HepG2 (cell line): Measurements from ENCODE around the gene SLC12A5. TPM values are rescaled to one million over a fixed set of nuclear protein-coding genes. Genes with fewer than 3 reads are reported as not detected.

Source experiments
- FOXK1 ChIP-seq: sonication (generic); formaldehyde crosslinking; IDR thresholded peaks from 2 replicates; pipeline ENCODE4 v1.4.0; 2020; ENCODE audit warnings: low read depth, missing genetic modification reagents, borderline replicate concordance
- HNF1A ChIP-seq, 2 experiments: sonication (generic) in 1 of 2; formaldehyde crosslinking in 1 of 2; IDR thresholded peaks; 2 replicates each; pipeline versions ENCODE4 v1.4.0 to v1.6.1; 2016 to 2020; ENCODE audit warnings: borderline replicate concordance in 1 of 2, low read depth in 1 of 2, mild to moderate bottlenecking in 1 of 2, missing genetic modification reagents in 1 of 2
- PRDM10 ChIP-seq: sonication (generic); formaldehyde crosslinking; IDR thresholded peaks from 2 replicates; pipeline ENCODE4 v1.4.0; 2020; ENCODE audit warnings: low read depth, missing genetic modification reagents
- ZNF280B ChIP-seq: sonication (generic); formaldehyde crosslinking; IDR thresholded peaks from 2 replicates; pipeline ENCODE4 v1.5.0; 2020; ENCODE audit warnings: missing genetic modification reagents, mild to moderate bottlenecking, borderline replicate concordance
- polyA plus RNA-seq, 8 experiments: library from polyadenylated mRNA; depleted of rRNA in 3 of 8; stranded (reverse) in 7 of 8; unstranded in 1 of 8; fragments of >200 nt; fragmentation: Illumina TruSeq in 4 of 8; extraction: Trizol in 4 of 8; gene quantifications; 2 replicates each; pipeline versions ENCODE4 v1.2.1 to v1.2.3, GENCODE V29; 2011 to 2016; ENCODE audit warnings: low read depth in 4 of 8, missing spikeins in 1 of 8, mixed read lengths in 1 of 8; ENCODE audit not compliant: insufficient read depth in 1 of 8
- total RNA-seq, 5 experiments: library from RNA; depleted of rRNA; stranded (reverse); fragments of >200 nt; fragmentation: Illumina TruSeq; extraction: Trizol; gene quantifications; 2 replicates each; pipeline ENCODE4 v1.2.3, GENCODE V29; 2016; ENCODE audit warnings: low read depth in 1 of 5
- TF ChIP-seq, protein P1 (sequence below): sonication (generic); formaldehyde crosslinking; IDR thresholded peaks from 2 replicates; pipeline ENCODE4 v1.5.0; 2020; ENCODE audit warnings: missing genetic modification reagents
- TF ChIP-seq, protein P2 (sequence below): sonication (generic); formaldehyde crosslinking; conservative IDR thresholded peaks from 2 replicates; pipeline ENCODE4 v1.4.0; 2020; ENCODE audit warnings: missing genetic modification reagents
- TF ChIP-seq, protein P3 (sequence below): sonication (generic); formaldehyde crosslinking; IDR thresholded peaks from 2 replicates; pipeline ENCODE4 v1.4.0; 2020; ENCODE audit warnings: low read depth, mild to moderate bottlenecking, missing genetic modification reagents
- TF ChIP-seq, protein P4 (sequence below): sonication (generic); formaldehyde crosslinking; IDR thresholded peaks from 2 replicates; pipeline ENCODE4 v1.5.0; 2020; ENCODE audit warnings: missing genetic modification reagents

The SLC12A5 gene
- total and polyA plus RNA-seq, 2 of the 13 experiments (the other 11 are each of a cell fraction or from before 2014, with no cell fraction given) = 4.3 to 5.4 TPM

GRCh38 chr20:46089417-46090388 lies 60.7 kb downstream of the SLC12A5 start, which contains the start of gene NCOA5 (continued):
- TF ChIP-seq, protein P1, sequence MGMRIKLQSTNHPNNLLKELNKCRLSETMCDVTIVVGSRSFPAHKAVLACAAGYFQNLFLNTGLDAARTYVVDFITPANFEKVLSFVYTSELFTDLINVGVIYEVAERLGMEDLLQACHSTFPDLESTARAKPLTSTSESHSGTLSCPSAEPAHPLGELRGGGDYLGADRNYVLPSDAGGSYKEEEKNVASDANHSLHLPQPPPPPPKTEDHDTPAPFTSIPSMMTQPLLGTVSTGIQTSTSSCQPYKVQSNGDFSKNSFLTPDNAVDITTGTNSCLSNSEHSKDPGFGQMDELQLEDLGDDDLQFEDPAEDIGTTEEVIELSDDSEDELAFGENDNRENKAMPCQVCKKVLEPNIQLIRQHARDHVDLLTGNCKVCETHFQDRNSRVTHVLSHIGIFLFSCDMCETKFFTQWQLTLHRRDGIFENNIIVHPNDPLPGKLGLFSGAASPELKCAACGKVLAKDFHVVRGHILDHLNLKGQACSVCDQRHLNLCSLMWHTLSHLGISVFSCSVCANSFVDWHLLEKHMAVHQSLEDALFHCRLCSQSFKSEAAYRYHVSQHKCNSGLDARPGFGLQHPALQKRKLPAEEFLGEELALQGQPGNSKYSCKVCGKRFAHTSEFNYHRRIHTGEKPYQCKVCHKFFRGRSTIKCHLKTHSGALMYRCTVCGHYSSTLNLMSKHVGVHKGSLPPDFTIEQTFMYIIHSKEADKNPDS (CRISPR knock-in tag) = no peak; the same call in 1 of the 2 replicates
- TF ChIP-seq, protein P2, sequence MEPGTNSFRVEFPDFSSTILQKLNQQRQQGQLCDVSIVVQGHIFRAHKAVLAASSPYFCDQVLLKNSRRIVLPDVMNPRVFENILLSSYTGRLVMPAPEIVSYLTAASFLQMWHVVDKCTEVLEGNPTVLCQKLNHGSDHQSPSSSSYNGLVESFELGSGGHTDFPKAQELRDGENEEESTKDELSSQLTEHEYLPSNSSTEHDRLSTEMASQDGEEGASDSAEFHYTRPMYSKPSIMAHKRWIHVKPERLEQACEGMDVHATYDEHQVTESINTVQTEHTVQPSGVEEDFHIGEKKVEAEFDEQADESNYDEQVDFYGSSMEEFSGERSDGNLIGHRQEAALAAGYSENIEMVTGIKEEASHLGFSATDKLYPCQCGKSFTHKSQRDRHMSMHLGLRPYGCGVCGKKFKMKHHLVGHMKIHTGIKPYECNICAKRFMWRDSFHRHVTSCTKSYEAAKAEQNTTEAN (CRISPR knock-in tag) = no peak; the same call in none of the 2 replicates
- peak; percentile 13 for TF ChIP-seq ZNF280B (CRISPR knock-in tag)
- peak; percentile 60; the same call in 1 of the 2 replicates for TF ChIP-seq PRDM10 (CRISPR knock-in tag)
- TF ChIP-seq, protein P3, sequence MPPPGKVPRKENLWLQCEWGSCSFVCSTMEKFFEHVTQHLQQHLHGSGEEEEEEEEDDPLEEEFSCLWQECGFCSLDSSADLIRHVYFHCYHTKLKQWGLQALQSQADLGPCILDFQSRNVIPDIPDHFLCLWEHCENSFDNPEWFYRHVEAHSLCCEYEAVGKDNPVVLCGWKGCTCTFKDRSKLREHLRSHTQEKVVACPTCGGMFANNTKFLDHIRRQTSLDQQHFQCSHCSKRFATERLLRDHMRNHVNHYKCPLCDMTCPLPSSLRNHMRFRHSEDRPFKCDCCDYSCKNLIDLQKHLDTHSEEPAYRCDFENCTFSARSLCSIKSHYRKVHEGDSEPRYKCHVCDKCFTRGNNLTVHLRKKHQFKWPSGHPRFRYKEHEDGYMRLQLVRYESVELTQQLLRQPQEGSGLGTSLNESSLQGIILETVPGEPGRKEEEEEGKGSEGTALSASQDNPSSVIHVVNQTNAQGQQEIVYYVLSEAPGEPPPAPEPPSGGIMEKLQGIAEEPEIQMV (CRISPR knock-in tag) = peak; percentile 93
- TF ChIP-seq HNF1A (IDR thresholded peaks at IDR 0.05; ENCODE audit: low read depth) = no peak
- peak; percentile 88 for TF ChIP-seq HNF1A (CRISPR knock-in tag; IDR thresholded peaks at IDR 0.05; ENCODE audit: borderline replicate concordance)
- TF ChIP-seq FOXK1 (CRISPR knock-in tag) = peak; percentile 99
- TF ChIP-seq, protein P4, sequence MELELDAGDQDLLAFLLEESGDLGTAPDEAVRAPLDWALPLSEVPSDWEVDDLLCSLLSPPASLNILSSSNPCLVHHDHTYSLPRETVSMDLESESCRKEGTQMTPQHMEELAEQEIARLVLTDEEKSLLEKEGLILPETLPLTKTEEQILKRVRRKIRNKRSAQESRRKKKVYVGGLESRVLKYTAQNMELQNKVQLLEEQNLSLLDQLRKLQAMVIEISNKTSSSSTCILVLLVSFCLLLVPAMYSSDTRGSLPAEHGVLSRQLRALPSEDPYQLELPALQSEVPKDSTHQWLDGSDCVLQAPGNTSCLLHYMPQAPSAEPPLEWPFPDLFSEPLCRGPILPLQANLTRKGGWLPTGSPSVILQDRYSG (CRISPR knock-in tag) = peak; percentile 97
